HG03439 (cell line): ENCODE measurements around the gene OR56A4.

Experiments used
- ATAC-seq: cut with Tn5 transposase; IDR thresholded peaks from one replicate; pipeline ENCODE4 v1.9.1; 2021; ENCODE audit warnings: mild to moderate bottlenecking, moderate library complexity; ENCODE audit not compliant: unreplicated experiment

OR56A4 gene, protein sequence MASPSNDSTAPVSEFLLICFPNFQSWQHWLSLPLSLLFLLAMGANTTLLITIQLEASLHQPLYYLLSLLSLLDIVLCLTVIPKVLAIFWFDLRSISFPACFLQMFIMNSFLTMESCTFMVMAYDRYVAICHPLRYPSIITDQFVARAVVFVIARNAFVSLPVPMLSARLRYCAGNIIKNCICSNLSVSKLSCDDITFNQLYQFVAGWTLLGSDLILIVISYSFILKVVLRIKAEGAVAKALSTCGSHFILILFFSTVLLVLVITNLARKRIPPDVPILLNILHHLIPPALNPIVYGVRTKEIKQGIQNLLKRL

GRCh38 chr11:6006846-6007245 lies at the start of gene OR56A4:
Gene OR56A4, minus strand, starts transcription at chr11:6006946. Its CDS starts 3,954 bp downstream, at chr11:6002992.
- ATAC-seq = no peak

DNA sequence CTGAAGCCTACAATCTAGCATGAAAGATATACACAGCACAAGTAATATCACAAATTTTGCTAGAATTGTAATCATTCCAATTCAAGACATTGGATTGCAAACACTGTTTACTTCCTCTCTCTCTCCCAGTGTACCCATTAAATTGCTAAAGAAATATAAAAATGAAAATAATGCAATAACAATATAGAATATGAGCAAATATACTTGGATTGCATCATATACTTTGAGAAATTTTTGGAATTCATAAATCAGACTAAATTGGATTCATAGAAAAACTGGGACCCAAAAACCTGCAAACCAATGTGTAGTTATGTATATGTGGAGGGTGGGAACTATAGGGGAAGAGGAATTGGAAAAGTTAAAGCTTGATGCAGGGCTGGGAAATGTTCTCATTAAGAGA lies 48.8 kb upstream of the OR56A4 start:
- ATAC-seq = no peak

GRCh38 chr11:6052374-6052773 lies 45.6 kb upstream of the OR56A4 start:
- ATAC-seq = no peak

- ATAC-seq = no peak
Observed at GRCh38 chr11:6040874-6041273, 34.1 kb upstream of the OR56A4 start.

DNA sequence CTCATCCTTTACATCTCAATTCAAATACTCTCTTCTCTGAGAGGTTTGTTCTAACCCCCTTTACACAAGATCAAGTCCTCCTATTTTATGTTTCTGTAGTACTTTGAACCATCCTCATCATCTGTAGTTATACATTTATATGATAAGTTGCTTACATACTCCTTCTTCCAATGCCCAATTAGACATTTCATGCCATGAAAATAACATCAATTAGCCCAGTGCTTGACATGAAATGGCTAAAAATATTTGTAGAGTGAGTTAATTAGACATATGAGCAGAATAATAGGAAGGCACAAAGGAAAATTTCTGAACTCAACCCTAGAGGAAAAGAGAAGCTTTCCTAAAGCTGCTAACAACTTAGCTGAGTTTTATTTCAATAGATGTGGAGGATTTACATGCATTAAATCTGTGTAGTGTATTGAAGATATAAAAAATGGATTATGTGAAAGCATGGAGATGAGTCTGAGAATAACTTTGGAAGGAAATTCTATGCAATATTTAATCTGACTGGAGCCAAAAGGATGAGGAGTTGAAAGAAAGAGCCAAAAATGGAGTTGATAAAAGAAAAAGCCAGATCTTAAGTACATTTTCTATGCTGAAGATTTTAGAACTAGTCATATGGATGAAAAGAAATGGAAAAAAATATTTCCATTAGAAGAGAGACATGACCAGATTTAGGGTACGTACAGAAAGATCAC lies 24.1 kb upstream of the OR56A4 start, which contains the start of gene OR56A1:
TSS of gene OR56A1 (minus strand) at position 51 of the 698 bp plus-strand sequence. CDS start 3,066 bp downstream, outside the sequence.
- no peak for ATAC-seq

DNA sequence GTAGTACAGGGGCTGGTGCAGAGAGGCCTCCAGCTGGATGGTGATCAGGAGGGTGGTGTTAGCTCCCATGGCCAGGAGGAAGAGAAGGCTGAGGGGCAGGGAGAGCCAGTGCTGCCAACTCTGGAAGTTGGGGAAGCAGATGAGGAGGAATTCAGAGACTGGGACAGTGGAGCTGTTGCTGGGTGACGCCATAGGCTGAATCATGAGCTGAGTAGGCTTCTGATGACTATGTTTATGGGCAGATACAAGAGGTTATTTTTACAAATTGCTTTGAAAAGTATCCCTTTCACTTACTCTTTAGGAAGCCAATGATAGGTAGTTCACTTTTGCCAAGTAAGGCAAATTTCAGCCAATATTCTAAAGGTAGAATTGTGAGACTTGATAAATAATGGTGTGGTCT lies 20.8 kb upstream of the OR56A4 start:
- ATAC-seq = no peak

DNA sequence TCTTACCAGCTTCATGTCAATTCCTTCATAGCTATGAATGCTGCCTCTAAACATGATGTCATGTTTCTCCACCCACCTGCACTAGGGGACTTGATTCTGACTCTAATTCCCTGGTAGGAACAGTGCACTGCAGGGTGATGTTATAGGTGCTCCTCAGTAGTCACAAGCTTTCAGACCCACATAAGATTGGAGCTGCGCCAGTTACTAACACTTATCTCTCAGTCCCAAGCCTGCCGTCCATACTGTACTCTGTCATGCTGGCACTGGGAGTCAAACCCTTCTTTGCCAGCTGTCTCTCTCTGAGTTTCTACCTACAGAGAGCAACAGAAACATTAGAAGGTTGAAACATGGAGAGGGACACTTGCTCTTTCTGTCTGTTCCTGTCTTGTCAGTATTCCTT lies 18.3 kb upstream of the OR56A4 start:
- no peak for ATAC-seq

GRCh38 chr11:6022956-6023355 lies 16.2 kb upstream of the OR56A4 start:
- no peak for ATAC-seq

- ATAC-seq = no peak
Observed at GRCh38 chr11:6013042-6013441, 6.3 kb upstream of the OR56A4 start.

GRCh38 chr11:6012035-6012668 lies 5.4 kb upstream of the OR56A4 start:
- no peak for ATAC-seq

DNA sequence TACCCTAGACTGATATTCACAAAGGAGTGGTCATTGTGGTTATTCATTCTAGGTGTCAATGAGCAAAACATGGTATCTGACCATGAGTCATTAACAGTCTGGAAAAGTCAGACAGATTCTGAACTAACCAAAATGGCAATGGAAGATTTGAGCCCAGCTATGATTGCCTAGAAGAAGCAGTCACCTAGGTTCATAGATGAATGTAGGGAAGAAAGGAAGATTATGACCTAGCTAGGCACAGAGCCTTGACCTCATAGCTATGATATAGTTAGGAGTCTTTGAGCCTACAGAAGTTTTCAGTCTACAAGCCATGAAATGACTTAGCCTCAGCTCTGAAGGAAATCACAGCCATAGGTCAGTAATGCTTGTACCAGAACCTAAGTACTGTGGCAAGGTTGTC lies 351 bp downstream of the OR56A4 start:
- no peak for ATAC-seq

GRCh38 chr11:6002202-6002699 lies 4.5 kb downstream of the OR56A4 start:
- ATAC-seq = no peak

GRCh38 chr11:5994791-5995190 lies 12.0 kb downstream of the OR56A4 start:
- no peak for ATAC-seq

DNA sequence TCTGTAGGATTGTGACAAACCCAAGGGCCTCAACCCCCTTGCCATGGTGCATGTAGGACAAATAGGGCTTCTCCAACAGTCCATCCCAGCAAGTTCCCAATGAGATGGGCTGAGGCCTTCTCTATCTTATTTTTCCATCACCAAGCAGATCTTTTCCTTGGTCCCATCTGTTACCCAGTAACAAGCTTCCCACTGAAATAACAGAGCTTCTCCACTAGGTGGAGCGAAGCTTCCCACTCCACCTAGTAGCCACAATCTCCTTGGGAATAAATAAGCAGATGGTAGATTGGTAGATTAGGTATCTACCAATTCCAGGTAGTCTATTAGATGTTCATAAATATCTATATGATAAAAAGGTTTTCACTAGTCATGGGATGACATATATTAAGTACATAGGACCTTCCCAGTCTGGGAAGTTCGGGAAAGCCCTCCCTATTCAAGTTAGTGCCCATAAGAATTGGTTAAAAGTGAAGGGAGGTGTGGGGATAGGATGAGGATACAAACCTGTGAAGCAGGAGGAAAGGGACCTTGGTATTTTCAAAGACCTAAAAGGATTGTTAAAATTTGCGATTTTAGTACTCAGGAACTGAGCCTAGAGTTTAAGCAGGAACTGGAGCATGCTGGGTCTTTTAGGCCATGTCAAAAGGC lies 14.0 kb downstream of the OR56A4 start:
- no peak for ATAC-seq

DNA sequence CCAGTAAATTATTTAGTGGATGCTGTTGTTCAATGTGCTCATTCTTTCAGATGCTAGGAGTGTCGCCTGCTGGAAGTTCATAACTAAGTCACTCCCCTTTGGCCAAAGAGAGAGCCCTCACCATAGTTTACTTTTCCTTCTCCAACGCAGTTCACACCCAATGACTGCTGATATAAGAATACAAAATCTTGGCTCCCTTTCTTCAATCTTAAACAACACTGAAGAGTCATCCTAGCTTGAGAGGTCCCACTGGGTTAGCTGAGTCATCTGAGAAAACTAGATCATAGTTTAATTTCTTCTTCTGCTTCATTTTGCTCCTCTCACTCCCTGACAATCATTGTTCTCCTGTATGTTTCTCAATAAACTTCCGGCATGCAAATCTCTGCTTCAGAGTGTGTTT lies 14.6 kb downstream of the OR56A4 start:
- no peak for ATAC-seq

DNA sequence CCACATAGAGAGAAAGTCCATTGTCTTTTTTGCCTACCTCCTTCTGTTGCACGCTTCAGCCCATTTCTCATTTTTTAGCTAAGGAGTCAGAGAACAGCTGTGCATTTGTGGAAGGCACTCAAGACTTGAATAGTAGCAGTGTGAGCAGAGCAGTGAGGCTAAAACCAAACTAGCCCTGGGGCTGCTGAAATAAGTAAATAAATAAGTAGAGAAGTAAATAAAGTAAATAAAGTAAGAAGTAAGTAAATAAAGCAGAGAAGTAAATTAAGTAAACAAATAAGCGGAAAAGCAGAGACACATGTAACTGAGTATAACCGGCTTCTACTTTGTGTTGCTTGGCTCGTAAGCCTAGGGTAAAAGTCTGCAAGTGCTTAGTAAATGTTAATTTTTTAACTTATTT lies 17.5 kb downstream of the OR56A4 start:
- no peak for ATAC-seq

- ATAC-seq = no peak
Observed at GRCh38 chr11:5986885-5987284, 19.9 kb downstream of the OR56A4 start, which contains the start of gene OR52L1. Gene OR52L1, minus strand, starts transcription at chr11:5986985. Its CDS starts 55 bp downstream, at chr11:5986930.

- no peak for ATAC-seq
Observed at GRCh38 chr11:5983443-5983842, 23.3 kb downstream of the OR56A4 start.

GRCh38 chr11:5973530-5973929 lies 33.2 kb downstream of the OR56A4 start:
- no peak for ATAC-seq

DNA sequence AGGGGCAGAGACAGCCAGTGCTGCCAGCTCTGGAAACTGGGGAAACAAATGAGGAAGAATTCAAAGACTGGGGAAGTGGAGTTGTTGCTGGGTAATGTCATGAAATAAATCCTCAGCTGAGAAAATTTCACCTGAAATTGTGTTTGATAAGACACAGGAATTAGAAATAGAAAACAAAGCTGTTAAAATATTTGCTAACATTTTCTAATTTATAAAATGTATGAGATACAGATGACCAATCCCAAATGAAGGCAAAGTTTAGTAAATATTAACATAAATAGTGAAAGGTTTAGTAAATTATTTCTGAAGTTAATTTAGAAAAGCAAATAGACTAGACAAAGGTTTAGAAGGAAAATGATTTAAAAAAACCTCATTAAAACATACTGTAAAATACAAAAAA lies 38.4 kb downstream of the OR56A4 start, which contains the start of gene OR56A5:
TSS of gene OR56A5 (minus strand) at position 101 of the 400 bp plus-strand sequence. CDS start at position 101, 0 bp downstream.
- ATAC-seq = no peak

DNA sequence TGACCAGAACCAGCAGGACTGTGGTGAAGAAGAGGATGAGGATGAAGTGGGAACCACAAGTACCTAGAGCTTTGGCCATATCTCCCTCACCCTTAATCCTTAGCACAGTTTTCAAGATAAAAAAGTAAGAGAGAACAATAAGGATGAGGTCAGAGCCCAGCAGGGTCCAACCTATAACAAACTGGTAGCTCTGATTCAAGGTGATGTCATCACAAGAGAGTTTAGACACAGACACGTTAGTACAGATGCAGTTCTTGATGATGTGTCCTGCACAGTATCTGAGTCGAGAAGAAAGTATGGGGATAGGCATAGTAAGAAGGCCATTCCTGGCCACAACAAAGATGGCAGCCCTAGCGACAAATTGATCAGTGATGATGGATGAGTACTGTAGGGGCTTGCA lies 39.0 kb downstream of the OR56A4 start:
- ATAC-seq = no peak
